GM12878 (cell line): Measurements from ENCODE around the gene SIGLECL1.

Source experiments
- ELK1 ChIP-seq: IDR thresholded peaks from 2 replicates; pipeline ENCODE4 v1.6.1; 2012; ENCODE audit warnings: low read depth, low read length, improper control_type of control experiment
- JUNB ChIP-seq: IDR thresholded peaks from 2 replicates; pipeline ENCODE4 v1.6.1; 2016; ENCODE audit warnings: antibody characterized with exemption, mild to moderate bottlenecking
- MYC ChIP-seq: IDR thresholded peaks from 2 replicates; pipeline ENCODE4 v1.6.1; 2011; ENCODE audit warnings: mild to moderate bottlenecking, low read length, moderate library complexity, inconsistent platforms; ENCODE audit not compliant: insufficient read depth, insufficient replicate concordance, insufficient read length, severe bottlenecking
- RAD21 ChIP-seq: IDR thresholded peaks from 2 replicates; pipeline ENCODE4 v1.6.1; 2011; ENCODE audit warnings: mild to moderate bottlenecking, low read depth, low read length, moderate library complexity; ENCODE audit not compliant: insufficient read depth

GRCh38 chr19:51295382-51296126 is 44.7 kb downstream of the SIGLECL1 start:
- no peak for TF ChIP-seq JUNB
- TF ChIP-seq RAD21 = no peak
- no peak for TF ChIP-seq ELK1
- no peak for TF ChIP-seq MYC
